Transverse colon (tissue), 4 donors: ENCODE results near the gene ALKBH2.
"Not testable (repeated sequence)": the region's sequence is repeated elsewhere in the genome, so short reads cannot be mapped to it uniquely, and the experiment has no call there.

Source experiments
- POLR2A ChIP-seq: fragments of 450-650 bp; IDR thresholded peaks from one replicate; pipeline ENCODE4 v1.6.1; 2016; ENCODE audit warnings: antibody characterized with exemption, mild to moderate bottlenecking, moderate library complexity
- POLR2AphosphoS5 ChIP-seq, 3 donors: sonication (generic); formaldehyde crosslinking; IDR thresholded peaks; one replicate each; pipeline ENCODE4 v1.6.1; 2016; ENCODE audit warnings: antibody characterized with exemption in 3 of 3
- TF ChIP-seq, protein P1 (sequence below), 5 experiments: fragments of 200-600 bp in 3 of 5; fragments of 450-650 bp in 2 of 5; sonication (generic) in 3 of 5; IDR thresholded peaks; 1 replicate in 2 of 5; 2 replicates in 3 of 5; pipeline ENCODE4 v1.5.1; 2016 to 2017; ENCODE audit warnings: antibody characterized with exemption in 5 of 5, inconsistent platforms in 3 of 5, mild to moderate bottlenecking in 2 of 5, moderate library complexity in 1 of 5

DNA sequence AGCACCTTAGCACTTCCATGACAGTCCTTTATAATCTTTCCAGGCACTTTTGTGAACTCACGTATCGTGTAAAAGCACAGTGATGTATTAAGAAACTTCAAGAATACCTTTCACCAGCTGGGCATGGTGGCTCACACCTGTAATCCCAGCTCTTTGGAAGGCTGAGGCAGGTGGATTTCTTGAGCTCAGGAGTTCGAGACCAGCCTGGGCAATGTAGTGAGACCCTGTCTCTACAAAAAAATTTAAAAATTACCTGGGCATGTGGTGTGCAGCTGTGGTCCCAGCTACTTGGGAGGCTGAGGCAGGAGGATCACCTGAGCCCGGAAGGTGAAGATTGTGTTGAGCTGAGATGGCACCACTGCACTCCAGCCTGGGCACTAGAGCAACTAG, 39.2 kb downstream of the ALKBH2 start:
- TF ChIP-seq POLR2A; POLR2AphosphoS5 (IDR thresholded peaks at IDR 0.05): not testable (repeated sequence)
- TF ChIP-seq, protein P1, sequence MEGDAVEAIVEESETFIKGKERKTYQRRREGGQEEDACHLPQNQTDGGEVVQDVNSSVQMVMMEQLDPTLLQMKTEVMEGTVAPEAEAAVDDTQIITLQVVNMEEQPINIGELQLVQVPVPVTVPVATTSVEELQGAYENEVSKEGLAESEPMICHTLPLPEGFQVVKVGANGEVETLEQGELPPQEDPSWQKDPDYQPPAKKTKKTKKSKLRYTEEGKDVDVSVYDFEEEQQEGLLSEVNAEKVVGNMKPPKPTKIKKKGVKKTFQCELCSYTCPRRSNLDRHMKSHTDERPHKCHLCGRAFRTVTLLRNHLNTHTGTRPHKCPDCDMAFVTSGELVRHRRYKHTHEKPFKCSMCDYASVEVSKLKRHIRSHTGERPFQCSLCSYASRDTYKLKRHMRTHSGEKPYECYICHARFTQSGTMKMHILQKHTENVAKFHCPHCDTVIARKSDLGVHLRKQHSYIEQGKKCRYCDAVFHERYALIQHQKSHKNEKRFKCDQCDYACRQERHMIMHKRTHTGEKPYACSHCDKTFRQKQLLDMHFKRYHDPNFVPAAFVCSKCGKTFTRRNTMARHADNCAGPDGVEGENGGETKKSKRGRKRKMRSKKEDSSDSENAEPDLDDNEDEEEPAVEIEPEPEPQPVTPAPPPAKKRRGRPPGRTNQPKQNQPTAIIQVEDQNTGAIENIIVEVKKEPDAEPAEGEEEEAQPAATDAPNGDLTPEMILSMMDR (IDR thresholded peaks at IDR 0.05): not testable (repeated sequence)
